SK-N-SH treated with all-trans-retinoic acid at 6 μM for 48 hours (cell line): Measurements from ENCODE around the gene TAF5.

Source experiments
- ATAC-seq: fragments of 200-7000 bp; cut with Tn5 transposase; 3 replicates; pipeline ENCODE4 v1.9.1; 2020; ENCODE audit warnings: mild to moderate bottlenecking, moderate library complexity
- ARNTL ChIP-seq: fragments of 450-650 bp; formaldehyde crosslinking; IDR thresholded peaks from 2 replicates; pipeline ENCODE4 v1.5.0; 2020; ENCODE audit warnings: low read depth, mild to moderate bottlenecking, moderate library complexity, borderline replicate concordance
- BACH2 ChIP-seq: fragments of 250-450 bp; sonication (Bioruptor Pico); IDR thresholded peaks from 2 replicates; pipeline ENCODE4 v1.9.0; 2021; ENCODE audit warnings: mild to moderate bottlenecking, borderline replicate concordance
- CSDC2 ChIP-seq: fragments of 250-450 bp; sonication (Bioruptor Pico); IDR thresholded peaks from 2 replicates; pipeline ENCODE4 v1.5.0; 2020; ENCODE audit warnings: mild to moderate bottlenecking, moderate library complexity
- ESRRG ChIP-seq: fragments of 250-450 bp; sonication (Bioruptor Pico); IDR thresholded peaks from 2 replicates; pipeline ENCODE4 v1.6.1; 2021; ENCODE audit warnings: mild to moderate bottlenecking
- GLIS3 ChIP-seq: fragments of 250-450 bp; sonication (Bioruptor Pico); IDR thresholded peaks from 2 replicates; pipeline ENCODE4 v1.5.0; 2020; ENCODE audit warnings: mild to moderate bottlenecking, moderate library complexity
- POU6F1 ChIP-seq: fragments of 250-450 bp; sonication (Bioruptor Pico); IDR thresholded peaks from 2 replicates; pipeline ENCODE4 v1.8.0; 2021; ENCODE audit warnings: low read depth, mild to moderate bottlenecking, moderate library complexity, borderline replicate concordance
- RARB ChIP-seq: fragments of 250-450 bp; sonication (Bioruptor Pico); IDR thresholded peaks from 2 replicates; pipeline ENCODE4 v1.8.0; 2021; ENCODE audit warnings: mild to moderate bottlenecking, moderate library complexity
- SNAI2 ChIP-seq: fragments of 250-450 bp; sonication (Bioruptor Pico); IDR thresholded peaks from 2 replicates; pipeline ENCODE4 v1.5.0; 2020; ENCODE audit warnings: mild to moderate bottlenecking, moderate library complexity
- TCF4 ChIP-seq: fragments of 250-450 bp; sonication (Bioruptor Pico); IDR thresholded peaks from 2 replicates; pipeline ENCODE4 v1.8.0; 2021; ENCODE audit warnings: mild to moderate bottlenecking, moderate library complexity, borderline replicate concordance
- TOX ChIP-seq: fragments of 250-450 bp; sonication (Bioruptor Pico); IDR thresholded peaks from 2 replicates; pipeline ENCODE4 v1.8.0; 2021; ENCODE audit warnings: mild to moderate bottlenecking, moderate library complexity, borderline replicate concordance
- ZC3H10 ChIP-seq: fragments of 250-450 bp; sonication (Bioruptor Pico); IDR thresholded peaks from 2 replicates; pipeline ENCODE4 v1.5.1; 2021; ENCODE audit warnings: mild to moderate bottlenecking, moderate library complexity
- ZFP3 ChIP-seq: fragments of 250-450 bp; sonication (Bioruptor Pico); IDR thresholded peaks from 2 replicates; pipeline ENCODE4 v1.5.0; 2020; ENCODE audit warnings: mild to moderate bottlenecking, moderate library complexity
- ZFP30 ChIP-seq: fragments of 450-650 bp; formaldehyde crosslinking; IDR thresholded peaks from 2 replicates; pipeline ENCODE4 v1.5.0; 2022; ENCODE audit warnings: mild to moderate bottlenecking, moderate library complexity
- ZNF565 ChIP-seq: fragments of 450-650 bp; formaldehyde crosslinking; conservative IDR thresholded peaks from 2 replicates; pipeline ENCODE4 v1.5.0; 2020; ENCODE audit warnings: low read depth, mild to moderate bottlenecking, moderate library complexity
- ZNF70 ChIP-seq: fragments of 450-650 bp; formaldehyde crosslinking; IDR thresholded peaks from 2 replicates; pipeline ENCODE4 v1.5.0; 2020; ENCODE audit warnings: mild to moderate bottlenecking, moderate library complexity
- ZNF8 ChIP-seq: fragments of 450-650 bp; formaldehyde crosslinking; IDR thresholded peaks from 2 replicates; pipeline ENCODE4 v1.5.0; 2020; ENCODE audit warnings: mild to moderate bottlenecking, moderate library complexity
- TF ChIP-seq, protein P1 (sequence below): fragments of 250-450 bp; sonication (Bioruptor Pico); IDR thresholded peaks from 2 replicates; pipeline ENCODE4 v1.5.1; 2021; ENCODE audit warnings: mild to moderate bottlenecking, moderate library complexity
- TF ChIP-seq, protein P2 (sequence below): fragments of 250-450 bp; sonication (Bioruptor Pico); IDR thresholded peaks from 2 replicates; pipeline ENCODE4 v1.5.0; 2020; ENCODE audit warnings: mild to moderate bottlenecking, moderate library complexity
- TF ChIP-seq, protein P3 (sequence below): fragments of 250-450 bp; sonication (Bioruptor Pico); IDR thresholded peaks from 2 replicates; pipeline ENCODE4 v1.8.0; 2020; ENCODE audit warnings: mild to moderate bottlenecking, moderate library complexity, borderline replicate concordance

The TAF5 gene

DNA sequence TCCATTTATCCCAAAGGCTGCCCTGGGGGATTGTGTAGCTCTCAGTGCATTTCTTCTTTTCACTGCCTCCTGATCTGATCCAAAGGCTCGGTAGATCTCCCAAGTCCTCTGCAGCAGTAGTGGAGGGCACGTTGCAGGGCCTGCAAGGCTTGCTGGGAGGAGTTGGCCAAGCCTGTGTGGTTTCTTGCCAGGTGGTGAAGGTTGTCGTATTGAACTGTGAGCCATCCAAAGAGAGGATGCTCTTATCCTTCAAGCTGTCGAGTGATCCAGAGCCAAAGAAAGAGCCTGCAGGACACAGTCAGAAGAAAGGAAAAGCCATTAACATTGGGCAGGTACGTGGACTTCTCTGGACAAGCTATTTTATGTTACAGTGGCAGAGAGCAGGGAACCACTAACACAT, 49.8 kb downstream of the TAF5 start:
- ATAC-seq, result no peak
- TF ChIP-seq ZC3H10 (CRISPR knock-in tag) (no peak), ZNF70 (CRISPR knock-in tag) (no peak), ZFP30 (CRISPR knock-in tag) (no peak), TCF4 (CRISPR knock-in tag) (no peak)
- TF ChIP-seq, protein P1, sequence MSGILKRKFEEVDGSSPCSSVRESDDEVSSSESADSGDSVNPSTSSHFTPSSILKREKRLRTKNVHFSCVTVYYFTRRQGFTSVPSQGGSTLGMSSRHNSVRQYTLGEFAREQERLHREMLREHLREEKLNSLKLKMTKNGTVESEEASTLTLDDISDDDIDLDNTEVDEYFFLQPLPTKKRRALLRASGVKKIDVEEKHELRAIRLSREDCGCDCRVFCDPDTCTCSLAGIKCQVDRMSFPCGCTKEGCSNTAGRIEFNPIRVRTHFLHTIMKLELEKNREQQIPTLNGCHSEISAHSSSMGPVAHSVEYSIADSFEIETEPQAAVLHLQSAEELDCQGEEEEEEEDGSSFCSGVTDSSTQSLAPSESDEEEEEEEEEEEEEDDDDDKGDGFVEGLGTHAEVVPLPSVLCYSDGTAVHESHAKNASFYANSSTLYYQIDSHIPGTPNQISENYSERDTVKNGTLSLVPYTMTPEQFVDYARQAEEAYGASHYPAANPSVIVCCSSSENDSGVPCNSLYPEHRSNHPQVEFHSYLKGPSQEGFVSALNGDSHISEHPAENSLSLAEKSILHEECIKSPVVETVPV (CRISPR knock-in tag), result no peak

DNA sequence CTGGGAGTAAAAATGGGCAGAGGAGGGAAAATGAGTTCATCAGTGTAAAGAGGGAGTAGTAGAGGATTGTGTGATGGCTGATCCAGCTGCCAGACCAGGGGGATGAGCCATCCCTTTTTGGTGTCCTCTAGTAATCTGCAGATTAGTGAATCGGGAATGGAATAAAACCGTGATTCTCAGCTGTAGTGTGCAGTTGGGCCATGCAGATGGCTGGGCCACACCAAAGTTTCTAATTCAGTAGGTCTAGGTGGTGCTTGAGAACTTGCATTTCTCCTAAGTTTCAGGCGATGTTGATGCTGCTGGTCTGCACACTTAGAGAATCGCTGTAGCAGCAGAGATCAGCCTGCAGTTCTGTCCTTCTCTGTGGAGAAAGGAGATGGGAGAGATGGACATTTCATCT, 51.3 kb downstream of the TAF5 start:
- no peak for ATAC-seq
- TF ChIP-seq ZNF8, result no peak
- TF ChIP-seq, protein P1 (CRISPR knock-in tag), result no peak
- TF ChIP-seq ZC3H10 (CRISPR knock-in tag), result no peak
- TF ChIP-seq GLIS3, result no peak
- no peak for TF ChIP-seq POU6F1 (CRISPR knock-in tag)
- no peak for TF ChIP-seq BACH2 (CRISPR knock-in tag)
- TF ChIP-seq RARB (CRISPR knock-in tag), result no peak
- TF ChIP-seq TOX (CRISPR knock-in tag), result no peak
- TF ChIP-seq SNAI2 (CRISPR knock-in tag), result no peak
- TF ChIP-seq ZNF565, result no peak
- TF ChIP-seq ARNTL (CRISPR knock-in tag), result no peak
- no peak for TF ChIP-seq CSDC2 (CRISPR knock-in tag)
- TF ChIP-seq ZNF70 (CRISPR knock-in tag), result no peak
- TF ChIP-seq, protein P2, sequence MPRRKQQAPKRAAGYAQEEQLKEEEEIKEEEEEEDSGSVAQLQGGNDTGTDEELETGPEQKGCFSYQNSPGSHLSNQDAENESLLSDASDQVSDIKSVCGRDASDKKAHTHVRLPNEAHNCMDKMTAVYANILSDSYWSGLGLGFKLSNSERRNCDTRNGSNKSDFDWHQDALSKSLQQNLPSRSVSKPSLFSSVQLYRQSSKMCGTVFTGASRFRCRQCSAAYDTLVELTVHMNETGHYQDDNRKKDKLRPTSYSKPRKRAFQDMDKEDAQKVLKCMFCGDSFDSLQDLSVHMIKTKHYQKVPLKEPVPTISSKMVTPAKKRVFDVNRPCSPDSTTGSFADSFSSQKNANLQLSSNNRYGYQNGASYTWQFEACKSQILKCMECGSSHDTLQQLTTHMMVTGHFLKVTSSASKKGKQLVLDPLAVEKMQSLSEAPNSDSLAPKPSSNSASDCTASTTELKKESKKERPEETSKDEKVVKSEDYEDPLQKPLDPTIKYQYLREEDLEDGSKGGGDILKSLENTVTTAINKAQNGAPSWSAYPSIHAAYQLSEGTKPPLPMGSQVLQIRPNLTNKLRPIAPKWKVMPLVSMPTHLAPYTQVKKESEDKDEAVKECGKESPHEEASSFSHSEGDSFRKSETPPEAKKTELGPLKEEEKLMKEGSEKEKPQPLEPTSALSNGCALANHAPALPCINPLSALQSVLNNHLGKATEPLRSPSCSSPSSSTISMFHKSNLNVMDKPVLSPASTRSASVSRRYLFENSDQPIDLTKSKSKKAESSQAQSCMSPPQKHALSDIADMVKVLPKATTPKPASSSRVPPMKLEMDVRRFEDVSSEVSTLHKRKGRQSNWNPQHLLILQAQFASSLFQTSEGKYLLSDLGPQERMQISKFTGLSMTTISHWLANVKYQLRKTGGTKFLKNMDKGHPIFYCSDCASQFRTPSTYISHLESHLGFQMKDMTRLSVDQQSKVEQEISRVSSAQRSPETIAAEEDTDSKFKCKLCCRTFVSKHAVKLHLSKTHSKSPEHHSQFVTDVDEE (CRISPR knock-in tag), result no peak
- no peak for TF ChIP-seq ZFP3 (CRISPR knock-in tag)

DNA sequence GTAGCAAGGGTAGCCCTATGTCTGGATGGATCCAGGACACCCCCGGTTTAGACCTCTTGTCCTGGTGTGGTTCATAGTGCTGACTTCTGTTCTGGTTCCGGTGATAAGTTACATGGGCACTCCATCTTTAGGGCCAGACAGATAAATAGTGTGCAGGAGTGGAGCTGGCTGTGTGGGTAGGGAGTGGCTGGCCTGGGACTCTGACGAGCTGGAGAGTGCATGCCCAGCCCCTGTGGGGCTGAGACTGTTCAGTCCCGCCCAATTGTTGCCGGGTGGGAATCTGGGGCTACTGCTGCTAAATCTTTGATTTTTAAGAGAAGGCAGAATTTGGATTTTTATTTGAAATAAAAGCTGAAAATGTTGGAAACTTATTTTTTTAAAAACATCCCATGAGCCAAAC, 56.0 kb downstream of the TAF5 start:
- TF ChIP-seq ZNF8, result no peak
- TF ChIP-seq ZFP3 (CRISPR knock-in tag), result no peak
- TF ChIP-seq ESRRG, result no peak
- TF ChIP-seq, protein P3, sequence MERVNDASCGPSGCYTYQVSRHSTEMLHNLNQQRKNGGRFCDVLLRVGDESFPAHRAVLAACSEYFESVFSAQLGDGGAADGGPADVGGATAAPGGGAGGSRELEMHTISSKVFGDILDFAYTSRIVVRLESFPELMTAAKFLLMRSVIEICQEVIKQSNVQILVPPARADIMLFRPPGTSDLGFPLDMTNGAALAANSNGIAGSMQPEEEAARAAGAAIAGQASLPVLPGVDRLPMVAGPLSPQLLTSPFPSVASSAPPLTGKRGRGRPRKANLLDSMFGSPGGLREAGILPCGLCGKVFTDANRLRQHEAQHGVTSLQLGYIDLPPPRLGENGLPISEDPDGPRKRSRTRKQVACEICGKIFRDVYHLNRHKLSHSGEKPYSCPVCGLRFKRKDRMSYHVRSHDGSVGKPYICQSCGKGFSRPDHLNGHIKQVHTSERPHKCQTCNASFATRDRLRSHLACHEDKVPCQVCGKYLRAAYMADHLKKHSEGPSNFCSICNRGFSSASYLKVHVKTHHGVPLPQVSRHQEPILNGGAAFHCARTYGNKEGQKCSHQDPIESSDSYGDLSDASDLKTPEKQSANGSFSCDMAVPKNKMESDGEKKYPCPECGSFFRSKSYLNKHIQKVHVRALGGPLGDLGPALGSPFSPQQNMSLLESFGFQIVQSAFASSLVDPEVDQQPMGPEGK, result no peak
- no peak for TF ChIP-seq ZFP30 (CRISPR knock-in tag)
- TF ChIP-seq POU6F1 (CRISPR knock-in tag), result no peak
- TF ChIP-seq ZNF70 (CRISPR knock-in tag), result no peak
- no peak for TF ChIP-seq SNAI2 (CRISPR knock-in tag)
- ATAC-seq, result no peak
